PC-9 (cell line): ENCODE measurements around the gene PCGF3. TPM values are rescaled to one million over a fixed set of nuclear protein-coding genes. Genes with fewer than 3 reads are reported as not detected.

Experiments used
- BruUV-seq: library from RNA; stranded (reverse); fragments of 400-500 nt; replicated peaks from 2 replicates; lab custom pipeline; 2021; lab: Mats Ljungman, UMichigan
- CTCF ChIA-PET: fragments of 300-600 bp; sonication (Branson Sonifier 250); formaldehyde crosslinking; loops from one replicate; lab custom pipeline; 2022; ENCODE audit warnings: antibody characterized with exemption; lab: Charles Lee
- POLR2A ChIA-PET: fragments of 300-600 bp; sonication (Branson Sonifier 250); formaldehyde crosslinking; loops from one replicate; lab custom pipeline; 2022; ENCODE audit warnings: antibody characterized with exemption; ENCODE audit not compliant: unreplicated experiment; lab: Charles Lee
- DNase-seq, 2 experiments: peaks; one replicate each; pipeline versions ENCODE4 v3.0.0 to v3.0.0-alpha.2; 2015 to 2022; ENCODE audit warnings: mixed read lengths in 1 of 2
- H2AFZ ChIP-seq: fragments of 200-600 bp; sonication (generic); 2 replicates; pipeline ENCODE4 v1.8.1; 2017; ENCODE audit warnings: antibody characterized with exemption
- H3F3A ChIP-seq: fragments of 200-600 bp; sonication (generic); 2 replicates; pipeline ENCODE4 v1.8.1; 2017; ENCODE audit warnings: antibody characterized with exemption, mild to moderate bottlenecking, low read depth; ENCODE audit not compliant: insufficient read depth
- H3K27ac ChIP-seq: fragments of 200-600 bp; sonication (generic); 2 replicates; pipeline ENCODE4 v1.6.1; 2016; ENCODE audit warnings: mixed run types
- H3K27me3 ChIP-seq: fragments of 200-600 bp; sonication (generic); 2 replicates; pipeline ENCODE4 v1.6.1; 2016; ENCODE audit warnings: low read depth, mixed run types; ENCODE audit not compliant: insufficient read depth
- H3K36me3 ChIP-seq: fragments of 200-600 bp; sonication (generic); 2 replicates; pipeline ENCODE4 v1.6.1; 2016; ENCODE audit warnings: low read depth, mixed run types
- H3K4me1 ChIP-seq: fragments of 200-600 bp; sonication (generic); replicated peaks from 2 replicates; pipeline ENCODE4 v1.6.1; 2016; ENCODE audit warnings: mixed run types; ENCODE audit not compliant: insufficient read depth
- H3K4me2 ChIP-seq: fragments of 200-600 bp; sonication (generic); 2 replicates; pipeline ENCODE4 v1.6.1; 2017; ENCODE audit warnings: mixed run types
- H3K4me3 ChIP-seq: fragments of 200-600 bp; sonication (generic); 2 replicates; pipeline ENCODE4 v1.6.1; 2016; ENCODE audit warnings: mixed run types
- H3K79me2 ChIP-seq: fragments of 200-600 bp; sonication (generic); 2 replicates; pipeline ENCODE4 v1.6.1; 2017; ENCODE audit warnings: low read depth, mixed run types
- H3K9me2 ChIP-seq: fragments of 200-600 bp; sonication (generic); 2 replicates; pipeline ENCODE4 v1.8.1; 2017; ENCODE audit warnings: mild to moderate bottlenecking; ENCODE audit not compliant: insufficient read depth
- H3K9me3 ChIP-seq: fragments of 200-600 bp; sonication (generic); 2 replicates; pipeline ENCODE4 v1.8.1; 2016; ENCODE audit warnings: low read depth; ENCODE audit not compliant: insufficient read depth
- H4K20me1 ChIP-seq: fragments of 200-600 bp; sonication (generic); 2 replicates; pipeline ENCODE4 v1.8.1; 2017; ENCODE audit not compliant: insufficient read depth
- EZH2 ChIP-seq: fragments of 200-600 bp; sonication (generic); IDR thresholded peaks from 2 replicates; pipeline ENCODE4 v1.8.0; 2017; ENCODE audit warnings: antibody characterized with exemption, low read depth
- intact Hi-C: fragments of 100-400 bp; cut with micrococcal nuclease; formaldehyde crosslinking; loops from one replicate; pipeline ENCODE4 v1.10.0; 2022; ENCODE audit not compliant: unreplicated experiment
- total RNA-seq: library from RNA; stranded (reverse); gene quantifications from 2 replicates; pipeline ENCODE4 v1.2.3, GENCODE V29; 2021
- TF ChIP-seq, protein P1 (sequence below): fragments of 200-600 bp; sonication (generic); conservative IDR thresholded peaks from 2 replicates; pipeline ENCODE4 v1.6.1; 2017; ENCODE audit warnings: mixed run types, antibody characterized with exemption, mild to moderate bottlenecking, moderate library complexity

The PCGF3 gene
- total RNA-seq, 1 experiment from 2014 or later: 60.8 TPM

DNA sequence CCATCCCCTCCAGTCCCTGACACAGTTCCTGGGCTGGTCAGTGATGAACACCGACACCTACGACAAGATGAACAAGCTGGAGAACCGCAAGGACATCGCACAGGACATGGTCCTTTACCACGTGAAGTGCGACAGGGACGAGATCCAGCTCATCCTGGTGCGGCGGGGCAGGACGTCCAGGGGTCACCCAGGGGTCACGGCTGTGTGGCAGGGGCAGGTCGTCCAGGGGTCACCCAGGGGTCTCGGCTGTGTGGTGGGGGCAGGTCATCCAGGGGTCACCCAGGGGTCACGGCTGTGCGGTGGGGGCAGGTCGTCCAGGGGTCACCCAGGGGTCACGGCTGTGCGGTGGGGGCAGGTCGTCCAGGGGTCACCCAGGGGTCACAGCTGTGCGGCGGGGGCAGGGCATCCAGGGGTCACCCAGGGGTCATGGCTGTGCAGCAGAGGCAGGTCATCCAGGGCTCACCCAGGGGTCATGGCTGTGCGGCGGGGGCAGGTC is 48.2 kb upstream of the PCGF3 start:
- H3K9me3 ChIP-seq: no peaks in the 10 kb centered on the region
- intact Hi-C loops: no loop called here
- no peak overlapping the region for H2AFZ ChIP-seq
- H3K27me3 ChIP-seq: peaks cover 34% of the 10 kb centered on the region; the same call in 1 of the 2 replicates
- H3K36me3 ChIP-seq: no peaks in the 10 kb centered on the region
- TF ChIP-seq, protein P1, sequence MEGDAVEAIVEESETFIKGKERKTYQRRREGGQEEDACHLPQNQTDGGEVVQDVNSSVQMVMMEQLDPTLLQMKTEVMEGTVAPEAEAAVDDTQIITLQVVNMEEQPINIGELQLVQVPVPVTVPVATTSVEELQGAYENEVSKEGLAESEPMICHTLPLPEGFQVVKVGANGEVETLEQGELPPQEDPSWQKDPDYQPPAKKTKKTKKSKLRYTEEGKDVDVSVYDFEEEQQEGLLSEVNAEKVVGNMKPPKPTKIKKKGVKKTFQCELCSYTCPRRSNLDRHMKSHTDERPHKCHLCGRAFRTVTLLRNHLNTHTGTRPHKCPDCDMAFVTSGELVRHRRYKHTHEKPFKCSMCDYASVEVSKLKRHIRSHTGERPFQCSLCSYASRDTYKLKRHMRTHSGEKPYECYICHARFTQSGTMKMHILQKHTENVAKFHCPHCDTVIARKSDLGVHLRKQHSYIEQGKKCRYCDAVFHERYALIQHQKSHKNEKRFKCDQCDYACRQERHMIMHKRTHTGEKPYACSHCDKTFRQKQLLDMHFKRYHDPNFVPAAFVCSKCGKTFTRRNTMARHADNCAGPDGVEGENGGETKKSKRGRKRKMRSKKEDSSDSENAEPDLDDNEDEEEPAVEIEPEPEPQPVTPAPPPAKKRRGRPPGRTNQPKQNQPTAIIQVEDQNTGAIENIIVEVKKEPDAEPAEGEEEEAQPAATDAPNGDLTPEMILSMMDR: no peak
- TF ChIP-seq EZH2: no peak
- no peaks in the 10 kb centered on the region for H4K20me1 ChIP-seq
- H3K4me3 ChIP-seq: no peak overlapping the region
- H3K4me1 ChIP-seq: no peaks in the 10 kb centered on the region
- H3K9me2 ChIP-seq: no peaks in the 10 kb centered on the region
- H3K4me2 ChIP-seq: no peak overlapping the region
- H3K79me2 ChIP-seq: no peaks in the 10 kb centered on the region
- no peaks in the 10 kb centered on the region for H3F3A ChIP-seq
- ChIA-PET POLR2A (no interaction called here), CTCF (no interaction called here)
- DNase-seq: no peak
- no peak overlapping the region for H3K27ac ChIP-seq
- no TSS peak for BruUV-seq

DNA sequence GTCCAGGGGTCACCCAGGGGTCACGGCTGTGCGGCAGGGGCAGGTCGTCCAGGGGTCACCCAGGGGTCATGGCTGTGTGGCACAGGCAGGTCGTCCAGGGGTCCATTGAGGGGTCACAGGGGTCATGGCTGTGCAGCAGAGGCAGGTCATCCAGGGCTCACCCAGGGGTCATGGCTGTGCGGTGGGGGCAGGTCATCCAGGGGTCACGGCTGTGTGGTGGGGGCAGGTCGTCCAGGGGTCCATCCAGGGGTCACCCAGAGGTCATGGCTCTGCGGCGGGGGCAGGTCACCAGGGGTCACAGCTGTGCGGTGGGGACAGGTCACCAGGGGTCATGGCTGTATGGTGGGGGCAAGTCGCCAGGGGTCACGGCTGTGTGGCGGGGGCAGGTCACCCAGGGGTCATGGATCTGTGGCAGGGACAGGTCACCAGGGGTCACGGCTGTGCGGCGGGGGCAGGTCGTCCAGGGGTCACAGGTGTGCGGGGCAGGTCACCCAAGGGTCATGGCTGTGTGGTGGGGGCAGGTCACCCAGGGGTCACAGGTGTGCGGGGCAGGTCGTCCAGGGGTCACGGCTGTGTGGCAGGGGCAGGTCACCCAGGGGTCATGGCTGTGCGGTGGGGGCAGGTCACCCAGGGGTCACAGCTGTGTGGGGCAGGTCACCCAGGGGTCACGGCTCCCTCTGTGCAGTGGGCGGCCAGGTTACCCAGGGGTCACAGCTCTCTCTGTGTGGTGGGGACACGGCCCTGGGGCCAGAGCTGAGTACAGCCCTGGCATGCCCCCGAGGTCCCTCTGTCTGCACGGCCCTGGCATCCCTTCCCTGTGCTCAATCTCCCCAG is 47.6 kb upstream of the PCGF3 start:
- H3K9me3 ChIP-seq: no peaks in the 10 kb centered on the region
- no peak overlapping the region for H3K4me3 ChIP-seq
- H4K20me1 ChIP-seq: no peaks in the 10 kb centered on the region
- H3K27me3 ChIP-seq: peaks cover 29% of the 10 kb centered on the region; the same call in 1 of the 2 replicates
- TF ChIP-seq, protein P1: no peak
- no peak for TF ChIP-seq EZH2
- intact Hi-C loops: no loop called here
- DNase-seq: no peak
- no peaks in the 10 kb centered on the region for H3K36me3 ChIP-seq
- H2AFZ ChIP-seq: no peak overlapping the region
- no TSS peak for BruUV-seq
- CTCF ChIA-PET: no interaction called here
- no peaks in the 10 kb centered on the region for H3K9me2 ChIP-seq
- POLR2A ChIA-PET: no interaction called here
- no peaks in the 10 kb centered on the region for H3K4me1 ChIP-seq
- H3K27ac ChIP-seq: no peak overlapping the region
- no peaks in the 10 kb centered on the region for H3F3A ChIP-seq
- no peak overlapping the region for H3K4me2 ChIP-seq
- no peaks in the 10 kb centered on the region for H3K79me2 ChIP-seq

DNA sequence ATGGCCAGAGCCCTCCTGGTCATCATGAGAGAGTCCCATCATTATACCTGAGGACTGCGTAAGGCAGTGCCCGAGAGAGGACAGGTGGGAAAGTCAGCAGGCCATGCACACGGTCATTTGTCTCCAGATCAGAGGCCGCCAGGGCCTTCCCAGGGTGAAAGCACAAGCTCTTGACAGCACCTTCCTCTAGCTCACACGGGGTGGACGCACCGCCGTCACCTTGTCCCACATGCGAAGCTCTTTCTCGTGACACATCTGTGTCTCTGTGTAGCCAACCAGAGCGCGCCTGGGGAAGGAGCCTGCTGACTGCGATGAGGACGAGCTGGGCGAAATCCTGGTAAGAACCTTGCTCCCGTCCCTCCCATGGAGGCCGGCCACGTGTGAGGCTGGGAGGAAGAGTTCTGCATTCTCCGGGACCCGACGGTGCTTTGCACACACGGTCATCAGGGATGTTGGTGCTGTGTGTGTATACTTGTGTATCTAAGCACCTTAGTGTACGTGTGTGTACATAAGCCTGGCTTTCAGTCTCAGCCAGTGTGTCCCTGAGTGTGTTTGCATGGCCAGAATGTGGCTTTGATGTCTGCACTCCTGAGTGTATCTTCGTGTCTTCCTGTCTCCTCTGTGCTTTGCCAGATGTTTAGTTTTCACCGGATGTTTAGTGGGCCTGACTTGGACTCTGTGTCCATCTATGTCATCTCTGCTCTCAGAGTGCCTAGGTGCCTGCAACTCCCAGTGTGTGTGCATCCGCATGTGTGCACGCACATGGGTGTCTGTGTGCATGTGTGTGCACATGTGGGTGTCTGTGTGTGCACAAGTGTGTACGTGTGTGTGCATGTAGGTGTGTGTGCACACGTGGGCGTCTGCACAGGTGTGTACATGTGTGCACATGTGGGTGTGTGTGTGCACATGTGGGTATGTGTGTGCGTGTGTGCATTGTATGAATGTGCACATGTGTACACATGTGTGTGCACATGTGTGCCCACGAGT is 46.7 kb upstream of the PCGF3 start:
- CTCF ChIA-PET: no interaction called here
- BruUV-seq: no TSS peak

More for the DNA sequence above, 46.7 kb upstream of the PCGF3 start:
- TF ChIP-seq, protein P1: no peak
- no peak for TF ChIP-seq EZH2
- Histone ChIP-seq H3K4me1 (no peaks in the 10 kb centered on the region), H3K27me3 (peaks cover 19% of the 10 kb centered on the region; the same call in 1 of the 2 replicates), H3K9me2 (no peaks in the 10 kb centered on the region), H3K4me3 (no peak overlapping the region), H3K9me3 (no peaks in the 10 kb centered on the region), H3K36me3 (no peaks in the 10 kb centered on the region), H3K79me2 (no peaks in the 10 kb centered on the region), H3K4me2 (no peak overlapping the region), H3F3A (no peaks in the 10 kb centered on the region), H3K27ac (no peak overlapping the region), H2AFZ (no peak overlapping the region), H4K20me1 (no peaks in the 10 kb centered on the region)
- intact Hi-C loops: no loop called here
- POLR2A ChIA-PET: no interaction called here
- DNase-seq: no peak
